Breast epithelium (tissue), 3 donors: ENCODE data around the gene NAA11.

Experiments used
- CTCF ChIP-seq, 3 donors: fragments of 450-650 bp; IDR thresholded peaks; one replicate each; pipeline ENCODE4 v1.5.1; 2016 to 2017; ENCODE audit warnings: antibody characterized with exemption in 3 of 3, mild to moderate bottlenecking in 3 of 3, moderate library complexity in 3 of 3
- POLR2AphosphoS5 ChIP-seq, 3 donors: sonication (generic); formaldehyde crosslinking; IDR thresholded peaks; one replicate each; pipeline ENCODE4 v1.6.1; 2017; ENCODE audit warnings: antibody characterized with exemption in 3 of 3

- no peak for TF ChIP-seq CTCF (IDR thresholded peaks at IDR 0.05)
- TF ChIP-seq POLR2AphosphoS5 (IDR thresholded peaks at IDR 0.05) = no peak
These were observed 14.7 kb upstream of the NAA11 start for GRCh38 chr4:79340568-79340967.
